CD4-positive, alpha-beta T cell treated with Interleukin-6 for 4 hours (primary cell): ENCODE data around the gene NOP56.
"Not testable (repeated sequence)": the region's sequence is repeated elsewhere in the genome, so short reads cannot be mapped to it uniquely, and the experiment has no call there.

Experiments
- DNase-seq: peaks from one replicate; pipeline ENCODE4 v3.0.0-alpha.2; 2020; ENCODE audit warnings: mixed read lengths

NOP56 gene

DNA sequence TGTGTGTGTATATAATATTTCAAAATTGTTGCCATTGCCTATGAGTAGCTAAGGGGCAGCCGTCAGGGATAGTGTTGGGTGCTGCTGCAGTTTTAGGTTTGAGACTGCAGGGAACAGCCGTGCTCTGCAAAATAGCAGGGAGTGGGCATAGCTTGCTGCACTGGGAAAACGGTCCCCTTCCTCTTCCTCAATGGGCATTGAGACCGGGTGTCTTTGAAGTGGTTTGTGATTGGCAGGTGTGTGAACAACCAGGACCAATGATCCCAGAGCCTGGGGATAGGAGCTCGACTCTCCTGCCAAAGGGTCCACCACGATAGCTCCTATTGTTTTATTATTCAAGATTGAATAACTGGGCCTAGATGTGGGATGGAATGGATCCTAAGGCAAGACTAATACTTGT lies 35.1 kb downstream of the NOP56 start:
- no peak for DNase-seq

DNA sequence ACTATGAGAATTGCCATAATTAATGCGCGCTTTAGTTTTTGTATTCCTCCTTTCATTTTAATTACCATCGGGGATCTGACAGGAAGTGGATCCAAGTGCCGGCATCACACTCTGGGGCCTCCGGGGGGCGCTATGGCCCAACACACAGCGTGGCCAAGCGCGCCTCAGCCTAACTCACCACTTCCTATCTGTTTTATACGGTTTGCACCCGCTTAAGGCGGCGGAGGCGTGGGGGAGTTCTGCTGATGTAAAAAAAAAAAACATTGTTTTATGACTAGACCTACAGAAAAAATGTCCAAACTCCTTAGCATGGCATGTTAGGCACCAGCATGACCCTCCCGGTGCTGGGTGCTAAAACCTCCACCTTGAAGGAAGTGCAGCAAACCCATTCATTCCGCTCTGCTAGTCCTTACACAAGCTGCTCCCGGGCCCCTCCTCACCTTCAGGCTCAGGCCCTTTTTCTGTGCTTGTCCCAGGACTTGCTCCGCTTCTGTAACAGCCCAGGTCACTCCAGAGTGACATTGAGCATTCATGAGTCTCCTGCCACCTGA lies 35.7 kb downstream of the NOP56 start:
- DNase-seq, result peak; percentile 80

DNA sequence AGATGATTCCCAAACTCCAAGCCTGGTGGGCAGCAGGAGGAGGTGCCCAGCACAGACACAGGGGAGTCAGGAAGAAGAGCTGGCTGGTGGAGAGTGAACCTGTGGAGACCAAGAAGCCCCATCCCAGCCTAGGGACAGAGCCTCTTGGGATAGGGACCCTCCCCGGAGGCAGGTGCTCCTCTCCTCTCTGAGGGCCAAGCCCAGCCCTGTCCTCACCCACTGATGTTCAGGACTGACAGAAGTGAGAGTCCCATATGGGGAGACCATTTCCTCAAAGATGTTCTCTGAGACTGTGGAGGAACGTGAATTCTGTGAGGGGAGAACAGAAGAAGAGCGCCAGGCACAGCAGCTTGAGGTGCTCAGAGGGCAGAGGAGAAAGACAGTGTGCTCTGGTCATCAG lies 37.8 kb downstream of the NOP56 start:
- no peak for DNase-seq

DNA sequence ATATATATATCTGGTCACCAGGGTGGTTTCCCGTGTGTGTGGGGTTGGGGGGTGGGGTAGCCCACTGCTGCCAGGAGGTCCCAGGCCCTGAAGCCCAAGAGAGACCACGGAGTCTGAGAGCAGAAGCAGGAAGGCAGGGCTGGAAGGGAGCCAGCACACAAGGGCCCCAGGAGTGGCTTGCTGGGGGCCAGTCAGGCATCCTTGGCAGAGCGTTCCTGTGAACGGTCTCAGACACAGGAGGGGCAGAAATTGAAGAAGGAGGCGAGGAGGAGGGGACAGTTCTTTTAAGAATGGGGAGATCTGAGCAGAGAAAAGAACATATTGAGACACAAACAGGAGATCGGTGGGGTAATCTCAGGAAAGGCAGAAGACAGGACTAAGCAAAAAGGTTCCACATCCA lies 38.3 kb downstream of the NOP56 start:
- DNase-seq, result no peak

DNA sequence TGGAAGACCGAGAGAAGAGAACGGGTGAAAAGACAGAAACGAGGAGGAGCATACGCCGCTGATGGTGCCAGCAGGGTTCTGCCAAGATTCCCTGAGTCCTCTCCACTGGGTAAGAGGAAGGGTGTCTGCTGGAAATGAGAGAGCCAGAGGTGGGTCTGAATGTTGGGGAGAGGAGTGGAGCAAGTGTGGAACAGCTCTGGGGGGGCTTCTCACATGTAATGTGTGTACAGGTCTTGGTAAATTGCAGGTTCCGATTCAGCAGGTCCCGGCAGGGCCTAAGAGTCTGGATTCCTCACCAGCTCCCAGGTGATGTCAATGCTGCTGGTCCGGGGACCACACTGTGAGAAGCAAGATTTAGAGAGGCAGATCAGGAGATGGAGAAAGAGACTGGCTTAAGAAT lies 38.7 kb downstream of the NOP56 start:
- DNase-seq, result no peak

DNA sequence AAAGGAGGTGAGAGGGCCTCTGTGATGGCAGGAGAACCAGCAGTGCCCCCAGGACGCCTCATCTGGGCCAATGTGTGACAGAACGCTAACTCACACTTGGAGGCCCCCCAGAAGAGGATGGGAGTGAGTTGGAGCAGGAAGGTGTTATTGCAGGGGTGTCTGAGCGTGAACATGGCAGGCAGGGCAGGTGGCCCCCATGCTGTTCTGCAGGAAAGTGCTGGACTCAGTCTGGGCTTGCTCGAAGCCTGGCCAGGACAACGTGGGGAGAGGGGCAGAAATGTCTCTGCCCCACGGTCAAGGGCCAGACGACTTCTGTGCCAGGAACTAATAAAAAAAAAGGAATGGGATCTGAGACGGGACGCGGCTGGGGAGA lies 39.2 kb downstream of the NOP56 start:
- no peak for DNase-seq

DNA sequence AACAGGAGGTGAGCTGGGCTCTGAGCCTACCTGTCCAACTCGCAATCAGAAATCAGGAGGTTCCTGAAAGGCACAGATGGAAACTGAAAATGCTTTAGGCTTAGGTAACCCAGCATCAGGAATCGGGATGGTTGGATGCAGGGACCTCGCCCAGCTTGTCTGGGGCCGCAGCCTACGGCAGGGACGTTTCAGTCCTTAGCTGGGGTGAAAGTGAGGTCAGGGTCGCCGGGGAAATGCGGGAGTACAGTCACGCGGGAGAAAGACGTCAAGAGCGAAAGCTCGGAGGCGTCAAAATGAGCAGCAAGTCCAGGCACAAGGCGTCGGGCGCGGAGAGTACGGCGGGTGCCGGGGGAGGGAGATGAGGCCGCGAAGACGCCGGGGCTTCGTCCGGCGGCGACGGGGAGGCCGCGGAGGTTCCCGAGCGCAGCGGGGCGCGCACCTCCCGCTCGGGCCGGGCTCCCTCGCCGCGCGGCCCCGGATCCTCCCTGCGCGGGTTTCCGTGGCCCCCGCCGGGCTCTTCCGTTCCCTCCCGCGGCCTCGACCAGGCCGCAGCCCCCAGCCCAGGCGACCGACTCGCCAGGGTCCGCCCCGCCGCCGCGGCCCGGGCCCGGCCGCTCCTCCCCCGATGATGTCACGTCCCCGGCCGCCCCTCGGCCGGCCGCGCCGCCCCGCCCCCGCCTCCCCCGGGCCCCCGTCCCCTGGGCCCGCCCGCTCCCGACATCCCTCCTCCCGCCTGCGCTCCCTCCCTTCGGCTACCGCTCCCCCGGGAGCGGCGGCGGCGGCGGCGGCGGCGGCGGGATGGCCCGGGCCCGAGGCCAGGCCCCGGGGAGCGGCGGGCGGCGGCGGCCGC lies 39.8 kb downstream of the NOP56 start, which contains the start of gene EBF4:
Gene EBF4 (plus strand): TSS at position 745 of the 850 bp plus-strand sequence. CDS start 866 bp downstream, outside the sequence.
- DNase-seq, result peak; percentile 54

DNA sequence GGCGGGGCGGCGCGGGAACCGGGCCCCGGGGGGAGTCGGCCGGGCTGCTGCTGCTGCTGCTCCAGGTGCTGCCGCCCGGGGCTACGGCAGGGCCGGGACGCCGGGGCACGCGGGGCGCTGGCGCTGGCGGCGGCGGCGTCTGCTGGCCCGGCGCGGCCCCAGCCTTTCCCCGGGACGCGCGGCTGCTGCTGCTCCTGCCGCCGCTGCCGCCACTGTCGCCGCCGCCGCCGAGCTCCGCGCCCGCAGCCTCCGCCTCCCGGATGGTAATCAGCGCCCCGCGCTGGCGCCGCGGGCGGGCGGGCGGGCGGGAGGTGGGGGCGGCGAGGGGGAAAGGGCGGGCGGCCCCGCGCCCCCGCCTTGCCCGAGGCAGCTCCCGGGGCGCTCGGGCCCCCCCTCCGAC lies 40.5 kb downstream of the NOP56 start:
- peak; percentile 40 for DNase-seq

DNA sequence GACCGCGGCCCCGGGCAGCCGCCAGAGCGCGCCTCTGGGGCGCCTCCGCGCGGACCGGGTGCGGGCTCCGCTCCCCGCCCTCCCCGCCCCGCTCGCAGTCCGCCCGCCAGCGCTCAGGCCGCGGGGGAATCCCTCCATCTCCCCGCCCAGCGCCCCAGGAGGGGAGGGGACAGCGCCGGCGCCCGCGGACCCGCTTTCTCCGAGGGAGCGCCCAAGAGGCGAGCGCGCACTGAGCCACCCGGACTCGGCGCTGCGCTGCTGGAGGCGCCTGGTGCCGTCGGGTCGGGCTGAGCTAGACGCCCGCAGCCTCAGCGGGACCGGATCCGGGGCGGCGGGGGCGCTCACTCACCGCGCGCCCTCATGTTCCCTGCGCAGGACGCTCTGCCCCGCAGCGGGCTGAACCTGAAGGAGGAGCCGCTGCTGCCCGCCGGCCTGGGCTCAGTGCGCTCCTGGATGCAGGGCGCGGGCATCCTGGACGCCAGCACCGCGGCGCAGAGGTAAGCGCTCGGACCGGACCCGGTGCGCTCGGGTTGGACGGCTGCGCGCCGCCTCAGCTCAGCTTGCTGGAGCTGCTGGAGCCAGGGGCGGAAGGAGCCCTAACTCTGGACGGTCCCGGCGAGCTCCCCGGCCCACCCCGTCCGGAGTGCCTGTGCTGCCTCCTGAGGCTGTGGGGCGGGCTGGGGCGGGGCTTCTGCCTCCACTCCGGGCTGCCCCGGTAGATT lies 41.0 kb downstream of the NOP56 start:
- peak; percentile 50 for DNase-seq

DNA sequence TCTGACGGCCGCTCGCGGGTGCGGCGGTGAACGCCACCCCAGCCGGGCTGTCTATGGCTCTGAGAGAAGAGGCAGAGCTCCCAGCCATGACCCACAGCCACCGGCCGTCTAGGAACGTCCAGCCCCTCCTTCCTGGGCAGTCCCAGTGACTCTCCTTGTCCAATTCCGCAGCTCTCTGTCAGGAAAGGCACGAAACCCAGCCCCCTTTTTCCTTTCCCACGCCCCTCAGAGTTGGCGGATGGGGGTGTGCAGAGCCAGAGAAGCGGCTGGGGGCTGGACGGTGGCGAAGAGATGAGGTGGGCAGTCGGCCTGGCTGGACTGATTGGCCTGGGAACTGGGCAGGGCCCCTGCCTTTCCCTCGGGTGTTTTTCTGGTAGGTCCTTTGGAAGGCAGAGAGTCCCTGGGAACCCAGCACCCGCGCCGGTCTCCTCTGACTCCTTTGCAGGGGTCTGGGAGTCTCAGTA lies 41.6 kb downstream of the NOP56 start:
- DNase-seq, result no peak

DNA sequence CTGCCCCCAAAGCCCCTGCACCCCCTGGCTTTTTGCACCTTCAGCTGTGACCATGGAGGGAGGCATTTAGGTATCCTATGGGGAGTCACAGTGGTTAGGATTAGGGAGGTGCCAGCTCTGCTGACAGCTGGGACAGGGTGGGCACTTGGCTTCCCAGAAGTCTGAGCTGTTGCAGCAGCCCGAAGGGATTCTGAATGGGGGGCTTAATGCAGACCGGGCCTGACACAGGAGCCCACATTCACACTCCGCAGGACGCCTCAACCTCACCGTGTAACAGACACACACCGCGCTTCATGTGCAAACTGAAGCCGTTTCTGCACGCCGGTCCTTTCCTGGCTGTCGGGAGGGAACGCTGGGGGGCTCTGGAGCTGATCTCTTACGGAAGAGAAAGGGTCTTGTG lies 42.1 kb downstream of the NOP56 start:
- DNase-seq, result no peak

DNA sequence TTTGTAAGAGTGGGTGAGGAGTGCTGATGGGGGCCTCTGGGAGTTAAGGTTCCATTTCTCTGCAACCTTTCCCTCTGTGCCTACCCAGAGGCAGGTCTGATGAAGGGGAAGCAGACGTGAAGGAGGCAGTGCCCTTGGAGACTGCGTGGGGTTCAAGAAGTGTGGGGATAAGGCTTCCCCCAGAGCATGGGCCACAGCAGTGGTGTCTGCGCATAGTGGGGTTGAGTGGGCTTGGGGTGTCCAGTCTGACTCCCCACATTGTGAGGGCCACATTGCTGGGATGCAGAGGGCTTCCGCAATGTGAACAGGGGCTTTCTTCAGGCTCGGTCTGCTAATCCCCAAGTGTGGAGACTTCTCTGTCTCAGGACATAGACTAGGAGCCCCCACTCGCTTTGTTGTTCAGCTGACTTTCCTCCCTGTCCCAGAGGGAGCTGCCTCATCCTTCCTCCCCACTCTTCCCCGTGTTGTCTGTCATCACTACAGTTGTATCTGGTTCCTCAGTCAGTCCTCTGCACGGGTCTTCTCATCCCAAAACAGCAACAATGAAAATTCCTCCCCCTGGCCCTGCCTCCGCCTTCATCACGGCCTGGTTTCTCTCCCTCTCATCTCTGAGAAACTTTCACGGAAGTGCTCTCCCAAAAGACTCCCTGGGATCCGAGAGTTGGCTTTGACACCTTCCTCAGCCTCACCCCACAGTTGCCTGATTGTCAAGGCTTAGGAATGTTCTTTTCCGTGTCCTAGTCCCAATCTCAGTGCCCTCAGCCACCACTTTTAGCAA lies 43.0 kb downstream of the NOP56 start:
- DNase-seq, result no peak

DNA sequence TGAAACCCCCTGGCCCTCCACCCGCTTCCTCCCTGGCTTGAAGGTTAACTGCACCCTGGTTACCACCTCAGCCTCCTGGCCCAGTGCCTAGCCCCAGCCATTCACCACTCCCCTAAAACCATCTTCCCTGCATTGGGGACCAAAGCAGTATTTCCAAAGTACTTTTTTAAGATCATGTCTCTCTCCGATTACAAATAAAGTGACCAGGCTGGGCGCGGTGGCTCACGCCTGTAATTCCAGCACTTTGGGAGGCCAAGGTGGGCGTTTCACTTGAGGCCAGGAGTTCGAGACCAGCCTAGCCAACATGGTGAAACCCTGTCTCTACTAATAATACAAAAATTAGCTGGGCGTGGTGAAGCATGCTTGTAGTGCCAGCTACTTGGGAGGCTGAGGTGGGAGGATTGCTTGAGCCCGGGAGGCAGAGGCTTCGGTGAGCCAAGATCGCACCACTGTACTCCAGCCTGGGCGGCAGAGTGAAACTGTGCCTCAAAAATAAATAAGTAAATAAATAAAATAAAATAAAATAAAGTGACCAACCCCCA lies 43.6 kb downstream of the NOP56 start:
- not testable (repeated sequence) for DNase-seq

DNA sequence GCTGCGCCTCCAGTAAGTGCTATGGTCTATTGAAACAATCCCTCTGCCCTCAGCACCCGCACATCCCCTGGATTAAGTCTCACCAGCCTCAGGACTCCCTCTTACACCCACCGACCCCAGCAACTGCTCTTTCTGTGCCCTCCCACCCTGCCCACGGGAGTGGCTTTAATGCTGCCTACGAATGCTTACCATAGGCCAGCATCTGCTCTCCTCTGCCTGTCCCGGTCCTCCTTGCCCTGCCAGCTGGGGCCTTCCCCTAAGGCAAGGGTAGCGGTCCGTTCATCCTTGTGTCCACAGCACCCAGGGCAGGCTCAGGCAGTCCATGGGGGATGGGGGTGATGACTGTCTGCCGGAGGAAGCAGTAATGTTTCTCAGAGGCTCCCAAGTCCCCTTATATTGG lies 44.2 kb downstream of the NOP56 start:
- no peak for DNase-seq

DNA sequence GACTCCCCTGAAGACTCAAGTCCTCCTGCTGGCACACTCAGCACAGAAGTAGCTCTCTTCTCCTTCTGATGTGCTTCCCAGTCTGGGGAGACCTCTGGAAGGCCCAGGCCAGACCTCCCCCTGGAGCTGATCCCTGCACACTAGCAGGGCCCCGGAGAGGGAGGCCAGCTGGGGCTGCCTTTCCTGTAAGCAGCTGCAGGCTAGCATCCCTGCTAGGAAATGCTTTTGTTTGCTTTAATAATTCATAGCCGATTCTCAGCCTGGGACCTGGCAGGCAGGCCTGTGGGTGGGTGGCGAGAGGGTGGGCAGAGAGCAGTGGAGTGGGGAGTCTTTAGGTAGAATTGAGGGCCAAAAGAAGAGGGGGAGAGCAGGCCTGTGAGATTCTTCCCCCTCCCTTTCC lies 45.3 kb downstream of the NOP56 start:
- DNase-seq, result no peak

DNA sequence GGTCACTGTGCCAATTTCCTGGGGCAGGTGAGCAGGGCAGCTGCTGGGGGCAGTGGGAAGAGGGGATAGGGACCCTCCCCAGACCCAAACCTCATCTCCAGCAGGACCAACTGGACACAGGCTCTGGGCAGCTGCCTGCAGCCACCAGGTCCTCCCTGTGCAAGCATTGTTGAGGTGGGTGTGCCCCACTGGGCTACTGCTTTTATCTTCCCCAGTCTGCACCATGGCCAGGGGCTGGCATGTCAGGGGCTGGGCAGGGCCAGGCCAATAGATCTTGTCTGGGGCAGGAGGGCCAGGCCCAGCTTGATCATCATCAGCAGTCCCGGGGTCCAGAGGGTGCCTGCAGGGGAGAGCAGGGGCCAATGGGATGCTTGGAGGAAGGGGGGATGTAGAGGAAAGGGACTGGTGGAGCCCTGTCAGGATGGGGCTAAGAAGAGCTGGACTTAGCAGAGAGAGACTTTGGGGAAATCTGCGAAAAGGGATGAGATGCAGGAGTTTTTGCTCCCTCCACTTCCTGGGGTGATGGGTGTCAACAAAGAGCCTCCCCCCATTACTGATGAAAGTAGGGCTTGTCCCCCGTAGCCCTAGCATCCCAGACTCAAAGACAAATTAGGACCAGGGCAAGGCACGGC lies 45.9 kb downstream of the NOP56 start:
- no peak for DNase-seq

DNA sequence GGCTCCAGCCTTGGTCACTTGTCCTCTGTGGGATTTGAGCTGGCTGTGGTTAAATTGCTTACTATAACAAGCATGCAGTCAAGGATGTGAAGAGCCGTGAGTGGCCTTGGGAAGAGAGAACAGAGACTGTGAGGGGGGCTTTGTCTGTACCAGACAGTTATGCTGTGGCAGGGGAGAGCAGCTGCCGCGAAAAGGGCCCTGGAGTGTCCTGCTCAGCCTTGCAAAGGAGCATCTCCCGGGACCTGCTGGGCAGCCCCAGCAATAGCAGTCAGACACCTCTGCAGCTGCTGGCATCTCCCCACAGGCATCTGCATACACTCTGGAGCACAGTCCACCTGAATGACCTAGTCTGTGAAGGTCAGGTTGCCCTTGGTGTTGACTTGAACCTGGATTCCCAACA lies 46.5 kb downstream of the NOP56 start:
- no peak for DNase-seq

DNA sequence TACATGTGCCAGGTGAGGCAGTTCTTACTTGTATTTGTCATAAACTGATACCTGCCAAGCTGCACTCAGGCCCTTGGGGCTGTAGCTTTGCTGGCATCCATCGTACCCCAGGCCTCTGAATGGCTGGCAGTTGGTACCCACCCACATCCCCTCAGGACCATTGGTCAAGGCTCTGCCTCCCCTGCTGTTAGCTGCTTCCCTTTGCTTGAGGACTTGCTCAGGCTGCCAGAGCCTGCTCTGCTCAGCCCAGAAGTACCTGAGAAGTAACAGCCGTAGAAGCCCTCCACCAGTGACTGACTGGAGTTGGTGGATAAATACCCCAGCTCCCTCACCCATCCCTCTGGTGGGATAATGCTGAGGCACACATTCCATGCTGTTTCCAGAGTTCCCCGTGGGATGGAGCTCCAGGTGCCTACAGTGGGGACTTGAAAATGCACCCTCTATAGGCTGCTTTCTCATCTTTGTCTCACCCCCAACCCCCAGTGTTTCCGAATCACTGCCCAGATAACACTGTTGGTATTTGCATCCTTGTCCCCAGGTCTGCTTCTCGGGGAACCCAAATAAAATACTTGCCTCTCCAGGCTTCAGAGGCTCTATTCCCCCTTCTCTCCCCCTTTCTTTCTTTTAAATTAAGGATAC lies 47.5 kb downstream of the NOP56 start:
- DNase-seq, result no peak

DNA sequence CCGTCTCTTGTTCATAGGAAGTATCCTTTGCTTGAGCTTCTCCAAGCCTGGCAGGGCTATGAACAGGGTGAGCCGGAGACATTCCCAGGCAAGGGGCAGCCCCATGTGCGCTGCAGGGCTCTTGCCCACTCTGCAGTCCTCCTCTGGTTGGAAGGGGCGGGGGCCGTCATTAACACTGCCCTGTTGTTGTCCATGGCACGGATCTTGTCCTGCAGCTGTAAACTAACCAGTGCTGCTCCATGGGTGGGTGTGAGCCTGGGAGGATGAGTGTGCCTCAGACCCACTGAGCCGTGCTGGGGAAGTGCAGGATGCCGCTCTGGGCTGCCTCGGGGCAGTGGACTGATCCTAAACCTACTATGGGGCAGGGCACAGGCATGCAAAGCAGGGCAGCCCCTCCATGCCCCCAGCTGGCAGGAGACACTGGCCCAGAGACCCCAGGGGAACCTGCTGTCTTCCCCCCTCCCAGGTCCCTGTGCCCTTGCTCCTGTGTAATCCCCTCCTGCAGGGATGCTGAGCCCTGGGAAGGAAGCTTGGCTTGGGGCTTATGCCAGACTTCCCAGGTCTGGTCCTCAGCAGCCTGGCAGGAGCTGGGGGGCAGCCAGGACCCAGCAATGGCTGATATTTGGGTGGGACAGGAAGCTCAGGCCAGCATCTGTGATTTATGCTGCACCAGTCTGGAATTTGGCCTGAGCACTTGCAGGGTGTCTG lies 48.6 kb downstream of the NOP56 start:
- DNase-seq, result no peak

DNA sequence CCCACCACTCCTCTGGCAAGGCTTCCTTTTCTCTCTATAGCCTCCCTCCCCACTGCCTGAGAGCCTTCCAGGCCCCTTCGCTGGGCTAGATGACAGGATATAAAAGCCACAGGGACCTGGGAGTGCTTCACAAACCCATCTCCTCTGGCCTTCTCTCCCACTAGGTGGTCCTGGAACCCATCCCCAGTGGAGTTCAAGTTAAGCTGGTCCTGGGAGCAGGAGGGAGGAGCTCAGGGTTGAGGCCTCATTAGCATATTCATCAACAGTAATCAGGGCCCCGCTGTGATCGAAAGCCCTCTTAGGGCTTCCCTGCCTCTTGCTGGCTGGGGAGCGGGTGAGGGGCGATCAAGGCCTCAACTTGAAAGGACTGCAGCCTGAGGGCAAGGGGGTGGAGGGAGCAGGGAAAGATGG lies 49.2 kb downstream of the NOP56 start:
- no peak for DNase-seq
